Tibial nerve (tissue), 4 donors: ENCODE results near the gene CLDN16. TPM values are rescaled to one million over a fixed set of nuclear protein-coding genes. Genes with fewer than 3 reads are reported as not detected.

Experiments used
- DNase-seq, 2 donors: peaks; one replicate each; pipeline ENCODE4 v3.0.0-alpha.2; 2019; ENCODE audit warnings: low spot score in 2 of 2
- H3K27ac ChIP-seq, 4 donors: fragments of 200-600 bp; sonication (generic) in 3 of 4; one replicate each; pipeline ENCODE4 v1.5.1; 2017 to 2019; ENCODE audit warnings: mild to moderate bottlenecking in 1 of 4
- H3K27me3 ChIP-seq, 2 donors: fragments of 200-600 bp; sonication (generic) in 1 of 2; one replicate each; pipeline versions ENCODE4 v1.5.1 to v1.6.0; 2017 to 2019
- H3K36me3 ChIP-seq, 3 donors: fragments of 200-600 bp; sonication (generic); one replicate each; pipeline ENCODE4 v1.5.1; 2018 to 2019
- H3K4me1 ChIP-seq, 4 donors: fragments of 200-600 bp; sonication (generic) in 3 of 4; one replicate each; pipeline ENCODE4 v1.5.1; 2017 to 2019
- H3K4me3 ChIP-seq, 4 donors: fragments of 200-600 bp; sonication (generic) in 3 of 4; one replicate each; pipeline ENCODE4 v1.5.1; 2017 to 2019; ENCODE audit warnings: mild to moderate bottlenecking in 1 of 4, moderate library complexity in 1 of 4
- H3K9me3 ChIP-seq, 4 donors: fragments of 200-600 bp; sonication (generic) in 3 of 4; one replicate each; pipeline ENCODE4 v1.5.1; 2017 to 2019
- EP300 ChIP-seq, 2 donors: sonication (generic); formaldehyde crosslinking; IDR thresholded peaks; one replicate each; pipeline ENCODE4 v1.6.1; 2017; ENCODE audit warnings: antibody characterized with exemption in 2 of 2, mild to moderate bottlenecking in 1 of 2
- POLR2A ChIP-seq, 2 donors: fragments of 450-650 bp; IDR thresholded peaks; one replicate each; pipeline ENCODE4 v1.6.1; 2017; ENCODE audit warnings: antibody characterized with exemption in 2 of 2, mild to moderate bottlenecking in 2 of 2, moderate library complexity in 2 of 2
- WGBS, 2 donors: methylation state at CpG; one replicate each; pipeline ENCODE4 v1.1.5; 2018; 5-methylcytosine and 5-hydroxymethylcytosine counted together
- total RNA-seq, 4 donors: library from RNA; depleted of rRNA; stranded (reverse); fragments of >200 nt; gene quantifications; one replicate each; pipeline ENCODE4 v1.1.0, GENCODE V29; 2016
- TF ChIP-seq, protein P1 (sequence below), 5 experiments: fragments of 200-600 bp in 3 of 5; fragments of 450-650 bp in 2 of 5; sonication (generic) in 3 of 5; IDR thresholded peaks; one replicate each; pipeline ENCODE4 v1.5.1; 2016 to 2019; ENCODE audit warnings: antibody characterized with exemption in 5 of 5, mild to moderate bottlenecking in 3 of 5, moderate library complexity in 2 of 5

Gene CLDN16, protein sequence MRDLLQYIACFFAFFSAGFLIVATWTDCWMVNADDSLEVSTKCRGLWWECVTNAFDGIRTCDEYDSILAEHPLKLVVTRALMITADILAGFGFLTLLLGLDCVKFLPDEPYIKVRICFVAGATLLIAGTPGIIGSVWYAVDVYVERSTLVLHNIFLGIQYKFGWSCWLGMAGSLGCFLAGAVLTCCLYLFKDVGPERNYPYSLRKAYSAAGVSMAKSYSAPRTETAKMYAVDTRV
- total RNA-seq, result under 1 TPM in 1 of 4 donors, not detected in 3; 0.44 TPM

DNA sequence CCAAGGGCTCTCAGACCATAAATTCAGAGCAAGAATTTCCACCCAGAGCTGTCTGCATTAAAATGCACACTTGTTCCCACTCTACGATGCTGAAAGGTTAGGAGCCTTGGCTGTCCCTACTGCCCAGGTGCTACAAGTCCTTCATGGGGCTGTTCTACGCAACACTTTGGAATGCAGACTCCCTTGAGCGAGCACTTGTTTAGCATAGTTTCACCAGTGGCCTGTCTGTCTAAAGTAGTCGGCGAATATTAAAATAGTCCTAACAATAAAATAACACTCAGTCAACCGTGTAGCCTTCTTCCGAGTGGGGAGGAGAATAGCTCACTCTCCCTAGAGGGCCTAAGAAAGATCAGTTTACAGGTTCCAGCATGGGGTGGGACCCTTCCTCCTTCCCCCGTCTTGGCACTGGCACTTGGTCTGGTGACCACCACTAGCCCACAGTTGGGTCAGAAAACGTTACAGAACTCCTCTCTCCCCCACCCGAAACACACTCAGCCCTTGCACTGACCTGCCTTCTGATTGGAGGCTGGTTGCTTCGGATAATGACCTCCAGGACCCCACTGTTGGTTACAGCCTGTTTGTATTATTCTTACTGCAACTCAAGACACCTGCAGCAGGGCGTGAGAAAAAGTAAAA is at the start of gene CLDN16:
TSS of gene CLDN16 (plus strand) at position 586 of the 636 bp plus-strand sequence. CDS start 167 bp downstream, outside the sequence.
- TF ChIP-seq, protein P1, sequence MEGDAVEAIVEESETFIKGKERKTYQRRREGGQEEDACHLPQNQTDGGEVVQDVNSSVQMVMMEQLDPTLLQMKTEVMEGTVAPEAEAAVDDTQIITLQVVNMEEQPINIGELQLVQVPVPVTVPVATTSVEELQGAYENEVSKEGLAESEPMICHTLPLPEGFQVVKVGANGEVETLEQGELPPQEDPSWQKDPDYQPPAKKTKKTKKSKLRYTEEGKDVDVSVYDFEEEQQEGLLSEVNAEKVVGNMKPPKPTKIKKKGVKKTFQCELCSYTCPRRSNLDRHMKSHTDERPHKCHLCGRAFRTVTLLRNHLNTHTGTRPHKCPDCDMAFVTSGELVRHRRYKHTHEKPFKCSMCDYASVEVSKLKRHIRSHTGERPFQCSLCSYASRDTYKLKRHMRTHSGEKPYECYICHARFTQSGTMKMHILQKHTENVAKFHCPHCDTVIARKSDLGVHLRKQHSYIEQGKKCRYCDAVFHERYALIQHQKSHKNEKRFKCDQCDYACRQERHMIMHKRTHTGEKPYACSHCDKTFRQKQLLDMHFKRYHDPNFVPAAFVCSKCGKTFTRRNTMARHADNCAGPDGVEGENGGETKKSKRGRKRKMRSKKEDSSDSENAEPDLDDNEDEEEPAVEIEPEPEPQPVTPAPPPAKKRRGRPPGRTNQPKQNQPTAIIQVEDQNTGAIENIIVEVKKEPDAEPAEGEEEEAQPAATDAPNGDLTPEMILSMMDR (IDR thresholded peaks at IDR 0.05), result no peak
- TF ChIP-seq EP300 (IDR thresholded peaks at IDR 0.05) (no peak), POLR2A (IDR thresholded peaks at IDR 0.05) (no peak)
- Histone ChIP-seq H3K36me3 (no peaks in the 10 kb centered on the region), H3K27me3 (no peaks in the 10 kb centered on the region), H3K4me3 (no peak within 1 kb of the TSS), H3K27ac (no peak within 1 kb of the TSS), H3K4me1 (peaks cover 0 to 11% (median 0%) of the 10 kb centered on the region in 4 donors), H3K9me3 (no peaks in the 10 kb centered on the region)
- no peak for DNase-seq
- 78 to 79% methylated on average over 12 of the region's 12 CpGs for WGBS, 2 donors

DNA sequence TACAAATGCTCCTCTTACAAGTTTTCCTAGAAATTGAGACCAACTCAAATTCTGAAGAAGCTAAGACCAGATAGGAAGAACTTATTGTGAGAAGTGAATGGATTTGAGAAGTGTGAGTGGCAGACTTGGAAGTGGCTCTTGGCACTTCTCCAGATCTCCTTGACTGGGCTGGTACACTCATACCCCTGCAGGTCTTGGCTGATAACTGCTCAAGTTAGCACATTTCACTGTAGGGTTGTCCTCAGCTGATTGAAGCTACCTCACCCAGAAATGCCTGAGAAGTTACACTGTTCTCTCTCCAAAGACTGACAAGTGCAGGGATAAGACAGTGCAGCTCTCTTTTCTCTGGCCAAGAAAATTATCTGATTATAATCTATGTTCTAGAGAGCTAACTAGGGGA is 49.2 kb upstream of the CLDN16 start:
- DNase-seq, result no peak
- Histone ChIP-seq H3K27ac (no peak overlapping the region), H3K36me3 (no peaks in the 10 kb centered on the region), H3K4me1 (no peaks in the 10 kb centered on the region), H3K9me3 (no peaks in the 10 kb centered on the region), H3K27me3 (no peaks in the 10 kb centered on the region), H3K4me3 (no peak overlapping the region)
- TF ChIP-seq EP300 (IDR thresholded peaks at IDR 0.05) (no peak), POLR2A (IDR thresholded peaks at IDR 0.05) (no peak)
- TF ChIP-seq, protein P1 (IDR thresholded peaks at IDR 0.05), result no peak

DNA sequence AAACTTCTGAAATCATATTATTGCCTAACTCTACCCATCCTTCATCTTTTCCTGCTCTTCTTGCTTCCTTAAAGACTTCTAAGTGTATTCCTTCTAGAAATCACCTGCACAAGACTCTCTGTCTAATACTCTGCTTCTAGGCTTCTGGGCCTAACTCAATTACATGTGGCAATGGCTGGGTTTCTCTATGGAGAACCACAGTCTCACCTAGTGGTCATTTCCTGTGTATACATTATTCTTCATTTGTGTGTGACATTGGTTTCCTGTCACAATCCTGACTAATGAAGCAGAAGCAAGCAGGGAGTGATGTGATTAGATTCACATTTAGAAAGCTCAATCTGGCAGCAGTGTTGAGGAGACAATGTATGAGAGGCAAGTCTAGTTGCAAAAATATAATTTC is 48.8 kb upstream of the CLDN16 start:
- Histone ChIP-seq H3K27me3 (no peaks in the 10 kb centered on the region), H3K4me1 (no peaks in the 10 kb centered on the region), H3K4me3 (no peak overlapping the region), H3K9me3 (no peaks in the 10 kb centered on the region), H3K36me3 (no peaks in the 10 kb centered on the region), H3K27ac (no peak overlapping the region)
- TF ChIP-seq EP300 (IDR thresholded peaks at IDR 0.05) (no peak), POLR2A (IDR thresholded peaks at IDR 0.05) (no peak)
- TF ChIP-seq, protein P1 (IDR thresholded peaks at IDR 0.05), result no peak
- DNase-seq, result no peak

DNA sequence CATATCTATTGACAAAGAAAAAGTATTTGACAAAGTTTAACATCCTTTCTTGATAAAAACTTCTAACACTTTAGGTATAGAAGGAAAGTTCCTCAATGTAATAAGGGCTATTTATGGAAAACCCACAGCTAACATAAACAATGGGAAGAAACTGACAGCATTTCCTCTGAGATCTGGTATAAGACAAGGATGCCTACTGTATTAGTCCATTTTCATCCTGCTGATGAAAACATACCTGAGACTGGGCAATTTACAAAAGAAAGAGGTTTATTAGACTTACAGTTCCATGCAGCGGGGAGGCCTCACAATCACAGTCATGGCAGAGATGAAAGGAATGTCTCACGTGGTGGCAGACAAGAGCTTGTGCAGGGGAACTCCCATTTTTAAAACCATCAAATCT is 47.9 kb upstream of the CLDN16 start:
- Histone ChIP-seq H3K4me1 (peaks cover 0 to 4% (median 0%) of the 10 kb centered on the region in 4 donors), H3K27ac (no peak overlapping the region), H3K9me3 (no peaks in the 10 kb centered on the region), H3K4me3 (no peak overlapping the region), H3K36me3 (no peaks in the 10 kb centered on the region), H3K27me3 (no peaks in the 10 kb centered on the region)
- DNase-seq, result no peak
- TF ChIP-seq, protein P1 (IDR thresholded peaks at IDR 0.05), result no peak
- TF ChIP-seq EP300 (IDR thresholded peaks at IDR 0.05) (no peak), POLR2A (IDR thresholded peaks at IDR 0.05) (no peak)
- 73 to 75% methylated on average over 2 of the region's 2 CpGs for WGBS, 2 donors

DNA sequence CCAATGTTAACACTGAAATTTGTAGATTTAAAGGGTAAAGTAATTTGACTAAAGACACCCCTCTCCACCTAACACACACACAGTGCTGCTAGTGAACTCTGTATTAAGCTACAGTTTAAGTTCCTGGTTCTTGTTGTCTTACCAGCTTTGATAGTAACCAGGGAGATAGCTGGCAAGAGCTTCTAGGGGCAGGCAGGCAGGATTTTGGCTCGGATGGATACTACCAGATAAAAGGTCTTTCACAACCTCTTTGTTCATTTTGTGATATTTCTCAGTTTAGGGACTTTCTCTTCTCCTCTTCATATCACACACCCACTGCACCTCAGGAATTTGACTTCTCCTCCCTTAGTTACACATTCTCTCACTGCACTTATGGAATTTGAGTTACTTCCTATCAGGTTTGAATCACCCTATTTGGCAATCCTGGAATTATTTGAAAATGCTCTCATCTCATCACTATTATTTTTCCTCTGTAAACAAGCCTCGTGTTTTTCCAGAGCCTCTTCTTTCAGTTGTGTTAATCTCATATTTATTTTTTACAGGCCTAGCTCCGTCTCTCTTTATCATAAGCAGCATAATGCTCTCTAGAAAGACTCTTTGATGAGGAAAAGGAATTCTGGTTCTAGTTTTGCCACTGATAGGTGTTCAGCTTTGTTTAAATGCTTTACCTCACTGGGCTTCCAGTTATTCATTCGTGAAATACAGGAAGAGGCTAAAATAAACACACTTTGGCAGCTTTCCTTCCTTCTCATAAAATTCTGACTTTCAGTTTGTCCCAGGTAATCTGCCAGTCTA is 42.7 kb upstream of the CLDN16 start:
- 27 to 33% methylated on average over 4 of the region's 4 CpGs for WGBS, 2 donors
- H3K4me3 ChIP-seq, result no peak overlapping the region
- H3K9me3 ChIP-seq, result no peaks in the 10 kb centered on the region
- H3K4me1 ChIP-seq, result peaks cover 0 to 17% (median 3%) of the 10 kb centered on the region in 4 donors
- H3K27ac ChIP-seq, result peak overlapping the region in 3 of 4 donors; percentile 5 to 81 (median 75)
- TF ChIP-seq EP300 (IDR thresholded peaks at IDR 0.05) (peak in 1 of 2 donors; percentile 16), POLR2A (IDR thresholded peaks at IDR 0.05) (no peak)
- TF ChIP-seq, protein P1 (IDR thresholded peaks at IDR 0.05), result no peak
- no peak for DNase-seq
- H3K27me3 ChIP-seq, result no peaks in the 10 kb centered on the region
- H3K36me3 ChIP-seq, result no peaks in the 10 kb centered on the region
